Keratinocyte (primary cell): ENCODE data around the gene ROCK1. TPM values are rescaled to one million over a fixed set of nuclear protein-coding genes. Genes with fewer than 3 reads are reported as not detected.

Experiments used
- DNase-seq: peaks from one replicate; pipeline ENCODE4 v3.0.0-alpha.2; 2011; ENCODE audit warnings: low read depth, missing footprints, low spot score
- FAIRE-seq: peaks from 2 replicates; lab custom pipeline; 2011; peaks lifted over from hg19 to GRCh38; lab: Jason Lieb, UNC
- H2AFZ ChIP-seq: 2 replicates; pipeline ENCODE4 v1.6.0; 2012; ENCODE audit warnings: low read length, control low read depth, inconsistent platforms; ENCODE audit not compliant: control insufficient read depth
- H3K27ac ChIP-seq: 2 replicates; pipeline ENCODE4 v1.5.1; 2011; ENCODE audit warnings: low read length; ENCODE audit not compliant: control insufficient read depth, insufficient read depth
- H3K27me3 ChIP-seq: 3 replicates; pipeline ENCODE4 v1.6.0; 2011; ENCODE audit warnings: low read length; ENCODE audit not compliant: control insufficient read depth, insufficient read depth; ENCODE audit errors: extremely low read depth
- H3K36me3 ChIP-seq, 2 experiments: 2 replicates in 1 of 2; 3 replicates in 1 of 2; pipeline ENCODE4 v1.5.1; 2011; ENCODE audit warnings: low read length in 2 of 2, mild to moderate bottlenecking in 1 of 2; ENCODE audit not compliant: control insufficient read depth in 2 of 2, insufficient read depth in 2 of 2; ENCODE audit errors: extremely low read depth in 1 of 2
- H3K4me1 ChIP-seq: 3 replicates; pipeline ENCODE4 v1.5.1; 2011; ENCODE audit warnings: low read length; ENCODE audit not compliant: control insufficient read depth, insufficient read depth; ENCODE audit errors: extremely low read depth
- H3K4me2 ChIP-seq: 3 replicates; pipeline ENCODE4 v1.6.0; 2011; ENCODE audit warnings: low read depth, low read length; ENCODE audit not compliant: control insufficient read depth, insufficient read depth; ENCODE audit errors: extremely low read depth
- H3K4me3 ChIP-seq, 3 experiments: fragments of 200-600 bp in 1 of 3; sonication (generic) in 1 of 3; 2 replicates in 2 of 3; 3 replicates in 1 of 3; pipeline ENCODE4 v1.5.1; 2011 to 2016; ENCODE audit warnings: low read length in 3 of 3, mild to moderate bottlenecking in 3 of 3, control low read depth in 2 of 3, inconsistent platforms in 1 of 3, low read depth in 1 of 3, mixed read lengths in 1 of 3, mixed run types in 1 of 3, moderate library complexity in 1 of 3; ENCODE audit not compliant: control insufficient read depth in 2 of 3, insufficient read depth in 2 of 3; ENCODE audit errors: extremely low read depth in 1 of 3
- H3K79me2 ChIP-seq: 2 replicates; pipeline ENCODE4 v1.6.0; 2012; ENCODE audit warnings: low read length; ENCODE audit not compliant: control insufficient read depth, insufficient read depth
- H3K9ac ChIP-seq: 3 replicates; pipeline ENCODE4 v1.6.0; 2011; ENCODE audit warnings: low read length; ENCODE audit not compliant: control insufficient read depth, insufficient read depth; ENCODE audit errors: extremely low read depth
- H3K9me1 ChIP-seq: 3 replicates; pipeline ENCODE4 v1.6.0; 2011; ENCODE audit warnings: low read length; ENCODE audit not compliant: control insufficient read depth, insufficient read depth; ENCODE audit errors: extremely low read depth
- H3K9me3 ChIP-seq: 2 replicates; pipeline ENCODE4 v1.5.1; 2012; ENCODE audit warnings: low read depth, low read length; ENCODE audit not compliant: control insufficient read depth
- H4K20me1 ChIP-seq: 3 replicates; pipeline ENCODE4 v1.6.0; 2011; ENCODE audit warnings: low read length; ENCODE audit not compliant: control insufficient read depth, insufficient read depth; ENCODE audit errors: extremely low read depth
- CTCF ChIP-seq, 3 experiments: IDR thresholded peaks in 1 of 3; conservative IDR thresholded peaks in 1 of 3; optimal IDR thresholded peaks in 1 of 3; 2 replicates in 2 of 3; 3 replicates in 1 of 3; pipeline versions ENCODE3 to v1.5.1; 2011; ENCODE audit warnings: low read length in 3 of 3, mild to moderate bottlenecking in 3 of 3, moderate library complexity in 2 of 3, control low read depth in 1 of 3, inconsistent platforms in 1 of 3; ENCODE audit not compliant: insufficient read depth in 2 of 3; ENCODE audit errors: extremely low read depth in 1 of 3
- EZH2 ChIP-seq: IDR thresholded peaks from one replicate; pipeline ENCODE4 v1.6.1; 2012; ENCODE audit warnings: inconsistent platforms, mild to moderate bottlenecking, low read length, moderate library complexity
- dilution Hi-C: fragments of 300-500 bp; cut with MboI; formaldehyde crosslinking; loops from one replicate; pipeline ENCODE4 v1.7.0; 2020; ENCODE audit warnings: low sequenced_read_pairs; ENCODE audit not compliant: extremely low pct_ligation_motif_present
- polyA plus RNA-seq, 5 experiments: library from polyadenylated mRNA; depleted of rRNA in 3 of 5; stranded (reverse) in 3 of 5; stranded (forward) in 1 of 5; unstranded in 1 of 5; fragments of >200 nt; gene quantifications; 1 replicate in 1 of 5; 2 replicates in 3 of 5; 3 replicates in 1 of 5; pipeline versions ENCODE4 v1.2.1 to v1.2.3, GENCODE V29; 2011 to 2012; ENCODE audit warnings: missing spikeins in 2 of 5, low read depth in 1 of 5, low replicate concordance in 1 of 5

ROCK1 gene
- polyA plus RNA-seq, 1 donor (not counting 4 experiments of a cell fraction or from before 2014, with no cell fraction given): 25.9 TPM

- H3K4me1 ChIP-seq: no peaks in the 10 kb centered on the region
- peaks cover 99% of the 10 kb centered on the region for H3K79me2 ChIP-seq
- H4K20me1 ChIP-seq: peaks cover 15% of the 10 kb centered on the region
- no peaks in the 10 kb centered on the region for H3K9me1 ChIP-seq
- no peaks in the 10 kb centered on the region for H3K27me3 ChIP-seq
- H3K9me3 ChIP-seq: no peaks in the 10 kb centered on the region
- FAIRE-seq (no peak), DNase-seq (no peak)
- no peak overlapping the region for H3K4me2 ChIP-seq
- H2AFZ ChIP-seq: no peak overlapping the region
- dilution Hi-C loops: no loop called here
- H3K9ac ChIP-seq: no peak overlapping the region
- H3K36me3 ChIP-seq: no peaks in the 10 kb centered on the region
- no peak overlapping the region for H3K4me3 ChIP-seq
- H3K27ac ChIP-seq: no peak overlapping the region
- no peak for TF ChIP-seq EZH2
Measured at GRCh38 chr18:21085579-21086166, 25.9 kb downstream of the ROCK1 start.

- H3K4me1 ChIP-seq: no peaks in the 10 kb centered on the region
- H3K27me3 ChIP-seq: no peaks in the 10 kb centered on the region
- H3K36me3 ChIP-seq: no peaks in the 10 kb centered on the region
- dilution Hi-C loops: no loop called here
- DNase-seq (no peak), FAIRE-seq (no peak)
- H3K4me2 ChIP-seq: no peak overlapping the region
- H3K79me2 ChIP-seq: peaks cover 99% of the 10 kb centered on the region
- no peak overlapping the region for H3K9ac ChIP-seq
- no peak overlapping the region for H3K4me3 ChIP-seq
- no peaks in the 10 kb centered on the region for H3K9me1 ChIP-seq
- H2AFZ ChIP-seq: no peak overlapping the region
- TF ChIP-seq EZH2: no peak
- TF ChIP-seq CTCF (optimal IDR thresholded peaks at IDR 0.05 in 1 of 3, IDR thresholded peaks at IDR 0.05 in 1 of 3, conservative IDR thresholded peaks at IDR 0.05 in 1 of 3; ENCODE audit: extremely low read depth in 1 of 3, insufficient read depth in 2 of 3, low read length in 3 of 3): no peak
- H3K9me3 ChIP-seq: no peaks in the 10 kb centered on the region
- peaks cover 19% of the 10 kb centered on the region for H4K20me1 ChIP-seq
- H3K27ac ChIP-seq: no peak overlapping the region
Measured at GRCh38 chr18:21084511-21085078, 27.0 kb downstream of the ROCK1 start.
